ENCODE results near the gene TNC. TPM values are rescaled to one million over a fixed set of nuclear protein-coding genes. Genes with fewer than 3 reads are reported as not detected.

The TNC gene
- total and polyA plus RNA-seq, 2 experiments from 2014 or later: 165 to 319 TPM

- peaks cover 56% of the 10 kb centered on the region for H3K4me1 ChIP-seq (ENCODE audit: insufficient read depth)
These were observed 8.5 kb downstream of the TNC start for GRCh38 chr9:115109486-115109885.

GRCh38 chr9:115107701-115108100 lies 10.3 kb downstream of the TNC start:
- peak; percentile 39 for DNase-seq
- peaks cover 55% of the 10 kb centered on the region for H3K79me2 ChIP-seq (ENCODE audit: insufficient read depth)
- no peak overlapping the region for H3K9ac ChIP-seq
- TF ChIP-seq EZH2 (IDR thresholded peaks at IDR 0.05; ENCODE audit: insufficient read depth, poor library complexity, severe bottlenecking): no peak
- TF ChIP-seq EZH2phosphoT487 (IDR thresholded peaks at IDR 0.05; ENCODE audit: insufficient read depth, low read depth): no peak
- no peak overlapping the region for H2AFZ ChIP-seq
- H3K9me3 ChIP-seq (ENCODE audit: low read depth): no peaks in the 10 kb centered on the region
- in situ Hi-C loops (cut with MboI): no loop called here
- H3K9me2 ChIP-seq (ENCODE audit: insufficient read depth): no peaks in the 10 kb centered on the region
- H3K36me3 ChIP-seq (ENCODE audit: low read depth): no peaks in the 10 kb centered on the region; the same call in 1 of the 2 replicates
- peak overlapping the region; percentile 60; the same call in 1 of the 2 replicates for H3K27ac ChIP-seq
- H3K4me1 ChIP-seq (ENCODE audit: insufficient read depth): peaks cover 66% of the 10 kb centered on the region
- H3F3A ChIP-seq (ENCODE audit: insufficient read depth): peaks cover 94% of the 10 kb centered on the region
- H3K4me3 ChIP-seq: no peak overlapping the region
- H4K20me1 ChIP-seq (ENCODE audit: insufficient read depth): no peaks in the 10 kb centered on the region
- no peaks in the 10 kb centered on the region for H3K27me3 ChIP-seq (replicated peaks; ENCODE audit: insufficient read depth)
- H3K4me2 ChIP-seq (ENCODE audit: unreplicated experiment): peak overlapping the region; percentile 87
- 88 to 93% methylated on average over 2 of the region's 2 CpGs for WGBS, 2 experiments (ENCODE audit: low coverage in 1 of 2, low lambda C conversion rate in 2 of 2, missing lambda C conversion rate in 2 of 2)

More at GRCh38 chr9:115109486-115109885, 8.5 kb downstream of the TNC start:
- 73 to 100% methylated on average over 1 of the region's 1 CpG for WGBS, 2 experiments (ENCODE audit: low coverage in 1 of 2, low lambda C conversion rate in 2 of 2, missing lambda C conversion rate in 2 of 2)
- TF ChIP-seq EZH2phosphoT487 (IDR thresholded peaks at IDR 0.05; ENCODE audit: insufficient read depth, low read depth): no peak
- TF ChIP-seq EZH2 (IDR thresholded peaks at IDR 0.05; ENCODE audit: insufficient read depth, poor library complexity, severe bottlenecking): no peak
- H3K27me3 ChIP-seq (replicated peaks; ENCODE audit: insufficient read depth): no peaks in the 10 kb centered on the region
- peak; percentile 78 for DNase-seq
- in situ Hi-C loops (cut with MboI): no loop called here
- H3K9me2 ChIP-seq (ENCODE audit: insufficient read depth): no peaks in the 10 kb centered on the region
- H3K9me3 ChIP-seq (ENCODE audit: low read depth): no peaks in the 10 kb centered on the region
- H3K4me3 ChIP-seq: no peak overlapping the region
- 0 out of 2 replicates have a peak overlapping the region, but pooled peaks have one; percentile 13 for H3K27ac ChIP-seq
- no peak overlapping the region for H3K9ac ChIP-seq
- peak overlapping the region; percentile 10 for H3K4me2 ChIP-seq (ENCODE audit: unreplicated experiment)
- H3K36me3 ChIP-seq (ENCODE audit: low read depth): no peaks in the 10 kb centered on the region; the same call in 1 of the 2 replicates
- peaks cover 58% of the 10 kb centered on the region for H3K79me2 ChIP-seq (ENCODE audit: insufficient read depth)
- H3F3A ChIP-seq (ENCODE audit: insufficient read depth): peaks cover 95% of the 10 kb centered on the region
- no peak overlapping the region for H2AFZ ChIP-seq
- H4K20me1 ChIP-seq (ENCODE audit: insufficient read depth): no peaks in the 10 kb centered on the region

DNA sequence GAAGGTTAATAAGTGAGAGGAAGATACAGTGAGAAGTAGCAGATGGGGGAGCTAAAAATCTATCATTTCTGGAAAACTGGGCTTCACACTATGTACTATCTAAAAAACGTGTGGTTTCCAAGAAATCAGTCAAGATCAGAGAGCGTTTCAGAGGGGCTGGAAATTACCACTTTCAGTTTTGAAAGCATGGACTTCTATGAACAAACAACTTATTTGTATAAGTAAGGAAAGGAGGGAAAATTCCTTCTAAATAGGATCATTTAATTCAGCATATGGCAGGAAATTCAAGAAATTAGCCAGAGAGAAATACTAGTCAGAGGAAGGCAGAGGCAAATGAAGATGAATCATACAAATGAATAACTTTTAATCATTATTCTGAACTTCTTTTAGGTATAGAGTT lies 11.3 kb downstream of the TNC start:
- Histone ChIP-seq H4K20me1 (ENCODE audit: insufficient read depth) (no peaks in the 10 kb centered on the region), H3K9ac (peak overlapping the region; percentile 28), H3K27ac (peak overlapping the region; percentile 60), H3K4me1 (ENCODE audit: insufficient read depth) (peaks cover 61% of the 10 kb centered on the region), H3K4me3 (peak overlapping the region; percentile 46), H3K36me3 (ENCODE audit: low read depth) (no peaks in the 10 kb centered on the region), H3K9me2 (ENCODE audit: insufficient read depth) (no peaks in the 10 kb centered on the region), H3K9me3 (ENCODE audit: low read depth) (no peaks in the 10 kb centered on the region), H3K27me3 (replicated peaks; ENCODE audit: insufficient read depth) (no peaks in the 10 kb centered on the region), H3F3A (ENCODE audit: insufficient read depth) (peaks cover 88% of the 10 kb centered on the region), H3K4me2 (ENCODE audit: unreplicated experiment) (peak overlapping the region; percentile 87), H2AFZ (no peak overlapping the region), H3K79me2 (ENCODE audit: insufficient read depth) (peaks cover 57% of the 10 kb centered on the region)
- in situ Hi-C loops (cut with MboI): no loop called here
- 5 to 8% methylated on average over 2 of the region's 2 CpGs for WGBS, 2 experiments (ENCODE audit: low coverage in 1 of 2, low lambda C conversion rate in 2 of 2, missing lambda C conversion rate in 2 of 2)
- peak; percentile 74 for DNase-seq
- no peak for TF ChIP-seq EZH2 (IDR thresholded peaks at IDR 0.05; ENCODE audit: insufficient read depth, poor library complexity, severe bottlenecking)
- TF ChIP-seq EZH2phosphoT487 (IDR thresholded peaks at IDR 0.05; ENCODE audit: insufficient read depth, low read depth): no peak

- Histone ChIP-seq H3K9ac (no peak overlapping the region), H3K79me2 (ENCODE audit: insufficient read depth) (peaks cover 61% of the 10 kb centered on the region), H4K20me1 (ENCODE audit: insufficient read depth) (no peaks in the 10 kb centered on the region), H2AFZ (no peak overlapping the region), H3K27ac (peak overlapping the region; percentile 60), H3K4me1 (ENCODE audit: insufficient read depth) (peaks cover 61% of the 10 kb centered on the region), H3K36me3 (ENCODE audit: low read depth) (no peaks in the 10 kb centered on the region), H3F3A (ENCODE audit: insufficient read depth) (peaks cover 82% of the 10 kb centered on the region), H3K9me2 (ENCODE audit: insufficient read depth) (no peaks in the 10 kb centered on the region), H3K4me3 (peak overlapping the region; percentile 46; the same call in 1 of the 2 replicates), H3K4me2 (ENCODE audit: unreplicated experiment) (peak overlapping the region; percentile 87), H3K9me3 (ENCODE audit: low read depth) (no peaks in the 10 kb centered on the region), H3K27me3 (replicated peaks; ENCODE audit: insufficient read depth) (no peaks in the 10 kb centered on the region)
- TF ChIP-seq EZH2phosphoT487 (IDR thresholded peaks at IDR 0.05; ENCODE audit: insufficient read depth, low read depth): no peak
- TF ChIP-seq EZH2 (IDR thresholded peaks at IDR 0.05; ENCODE audit: insufficient read depth, poor library complexity, severe bottlenecking): no peak
- peak; percentile 30 for DNase-seq
- in situ Hi-C loops (cut with MboI): no loop called here
- WGBS, 2 experiments (ENCODE audit: low coverage in 1 of 2, low lambda C conversion rate in 2 of 2, missing lambda C conversion rate in 2 of 2): 92 to 100% methylated on average over 1 of the region's 1 CpG
These were observed 12.0 kb downstream of the TNC start for GRCh38 chr9:115106001-115106400.

All from GM23248 (cell line).